ENCODE results near the gene PARP16. TPM values are rescaled to one million over a fixed set of nuclear protein-coding genes. Genes with fewer than 3 reads are reported as not detected.

The PARP16 gene
- total RNA-seq, 1 donor from 2014 or later: 15.5 TPM

DNA sequence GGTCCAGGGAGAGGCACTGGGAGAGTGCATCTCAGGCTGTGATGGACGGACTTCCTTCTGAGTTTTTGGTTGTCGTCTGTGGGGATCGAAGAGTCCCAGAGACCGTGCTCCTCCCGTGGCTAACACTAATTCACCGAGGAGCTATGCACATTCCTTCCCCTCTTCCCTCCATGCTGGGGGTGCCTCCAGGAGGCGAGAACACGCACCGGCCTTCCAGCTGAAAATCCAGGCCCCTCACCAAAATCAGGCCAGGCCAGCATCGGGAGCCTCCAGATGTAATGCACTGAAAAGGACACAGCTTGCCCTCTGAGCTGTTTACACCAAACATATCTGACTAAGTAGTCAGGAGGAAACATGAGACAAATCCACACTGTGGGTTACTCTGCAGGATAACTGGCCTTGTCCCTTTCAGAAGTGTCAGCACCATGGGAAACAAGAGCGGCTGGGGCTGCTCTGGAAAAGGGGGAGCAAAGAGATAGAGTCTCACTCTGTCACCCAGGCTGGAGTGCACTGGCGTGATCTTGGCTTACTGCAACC is 23.3 kb upstream of the PARP16 start:
- Mint-ChIP-seq H3K9me3 (no peaks in the 10 kb centered on the region), H3K36me3 (ENCODE audit: low read depth) (no peaks in the 10 kb centered on the region), H3K27ac (ENCODE audit: unreplicated experiment) (no peak overlapping the region), H3K4me1 (peaks cover 32% of the 10 kb centered on the region), H3K27me3 (ENCODE audit: low read depth) (peaks cover 2% of the 10 kb centered on the region), H3K4me3 (peak overlapping the region; percentile 29)
- TF ChIP-seq, protein P1, sequence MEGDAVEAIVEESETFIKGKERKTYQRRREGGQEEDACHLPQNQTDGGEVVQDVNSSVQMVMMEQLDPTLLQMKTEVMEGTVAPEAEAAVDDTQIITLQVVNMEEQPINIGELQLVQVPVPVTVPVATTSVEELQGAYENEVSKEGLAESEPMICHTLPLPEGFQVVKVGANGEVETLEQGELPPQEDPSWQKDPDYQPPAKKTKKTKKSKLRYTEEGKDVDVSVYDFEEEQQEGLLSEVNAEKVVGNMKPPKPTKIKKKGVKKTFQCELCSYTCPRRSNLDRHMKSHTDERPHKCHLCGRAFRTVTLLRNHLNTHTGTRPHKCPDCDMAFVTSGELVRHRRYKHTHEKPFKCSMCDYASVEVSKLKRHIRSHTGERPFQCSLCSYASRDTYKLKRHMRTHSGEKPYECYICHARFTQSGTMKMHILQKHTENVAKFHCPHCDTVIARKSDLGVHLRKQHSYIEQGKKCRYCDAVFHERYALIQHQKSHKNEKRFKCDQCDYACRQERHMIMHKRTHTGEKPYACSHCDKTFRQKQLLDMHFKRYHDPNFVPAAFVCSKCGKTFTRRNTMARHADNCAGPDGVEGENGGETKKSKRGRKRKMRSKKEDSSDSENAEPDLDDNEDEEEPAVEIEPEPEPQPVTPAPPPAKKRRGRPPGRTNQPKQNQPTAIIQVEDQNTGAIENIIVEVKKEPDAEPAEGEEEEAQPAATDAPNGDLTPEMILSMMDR (conservative IDR thresholded peaks at IDR 0.05): no peak
- no peak for DNase-seq (ENCODE audit: low read depth, low spot score)

DNA sequence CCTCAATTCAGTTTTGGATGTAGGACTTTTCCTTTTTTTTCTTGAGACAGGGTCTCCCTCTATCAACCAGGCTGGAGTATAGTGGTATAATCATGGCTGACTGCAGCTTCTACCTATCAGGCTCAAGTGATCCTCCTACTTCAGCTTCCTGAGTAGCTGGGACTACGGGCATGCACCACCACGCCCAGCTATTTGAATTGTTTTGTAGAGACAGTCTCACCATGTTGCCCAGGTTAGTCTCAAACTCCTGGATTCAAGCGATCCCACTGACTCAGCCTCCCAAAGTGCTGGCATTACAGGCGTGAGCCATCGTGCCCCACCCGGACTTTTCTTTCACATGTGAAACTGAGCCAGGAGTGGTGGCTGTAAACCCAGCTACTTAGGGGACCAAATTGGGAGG is 21.3 kb upstream of the PARP16 start:
- no peaks in the 10 kb centered on the region for H3K9me3 Mint-ChIP-seq
- H3K4me1 Mint-ChIP-seq: peaks cover 41% of the 10 kb centered on the region
- TF ChIP-seq, protein P1 (conservative IDR thresholded peaks at IDR 0.05): no peak
- no peak overlapping the region for H3K4me3 Mint-ChIP-seq
- H3K36me3 Mint-ChIP-seq (ENCODE audit: low read depth): no peaks in the 10 kb centered on the region
- no peak for DNase-seq (ENCODE audit: low read depth, low spot score)
- peaks cover 17% of the 10 kb centered on the region for H3K27me3 Mint-ChIP-seq (ENCODE audit: low read depth)
- H3K27ac Mint-ChIP-seq (ENCODE audit: unreplicated experiment): no peak overlapping the region

DNA sequence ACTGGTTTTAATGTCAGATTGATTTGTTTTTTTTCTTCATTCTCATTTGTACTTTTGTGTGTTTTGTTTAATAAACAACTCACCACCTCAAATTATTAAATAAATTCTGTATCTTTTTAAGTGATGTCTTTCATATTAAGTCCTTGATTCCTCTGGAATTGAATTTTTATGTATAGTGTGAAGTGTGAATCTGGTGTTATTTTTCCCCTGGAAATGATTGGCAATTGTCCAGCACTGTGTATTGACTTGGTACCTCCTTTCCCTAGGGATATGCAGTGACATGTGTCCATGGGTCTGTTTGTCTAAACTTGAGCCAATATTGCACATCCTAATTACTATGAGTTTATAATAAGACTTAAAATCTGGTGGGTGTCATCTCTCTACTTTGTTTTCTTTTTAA is 19.9 kb upstream of the PARP16 start:
- Mint-ChIP-seq H3K4me1 (peaks cover 29% of the 10 kb centered on the region), H3K4me3 (no peak overlapping the region), H3K9me3 (no peaks in the 10 kb centered on the region), H3K27me3 (ENCODE audit: low read depth) (peaks cover 17% of the 10 kb centered on the region), H3K27ac (ENCODE audit: unreplicated experiment) (no peak overlapping the region), H3K36me3 (ENCODE audit: low read depth) (no peaks in the 10 kb centered on the region)
- DNase-seq (ENCODE audit: low read depth, low spot score): no peak
- TF ChIP-seq, protein P1 (conservative IDR thresholded peaks at IDR 0.05): no peak

DNA sequence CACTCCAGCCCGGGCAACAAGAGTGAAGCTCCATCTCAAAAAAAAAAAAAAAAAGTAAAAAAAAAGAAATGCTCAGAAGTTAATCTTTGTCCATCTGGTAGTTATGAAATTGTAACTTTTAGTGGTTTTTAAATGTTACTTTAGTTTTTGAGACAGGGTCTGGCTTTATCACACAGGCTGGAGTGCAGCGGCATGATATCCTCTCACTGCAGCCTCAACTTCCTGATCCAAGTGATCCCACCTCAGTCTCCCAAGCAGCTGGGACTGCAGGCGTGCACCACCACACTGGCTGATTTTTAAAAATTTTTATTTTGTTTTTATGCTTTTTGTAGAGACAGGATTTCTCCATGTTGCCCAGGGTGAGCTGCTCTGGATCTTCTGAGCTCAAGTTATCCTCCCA is 19.1 kb upstream of the PARP16 start:
- TF ChIP-seq, protein P1 (conservative IDR thresholded peaks at IDR 0.05): no peak
- Mint-ChIP-seq H3K27me3 (ENCODE audit: low read depth) (peaks cover 17% of the 10 kb centered on the region), H3K27ac (ENCODE audit: unreplicated experiment) (no peak overlapping the region), H3K36me3 (ENCODE audit: low read depth) (no peaks in the 10 kb centered on the region), H3K9me3 (no peaks in the 10 kb centered on the region), H3K4me1 (peaks cover 29% of the 10 kb centered on the region), H3K4me3 (peak overlapping the region; percentile 20)
- no peak for DNase-seq (ENCODE audit: low read depth, low spot score)

DNA sequence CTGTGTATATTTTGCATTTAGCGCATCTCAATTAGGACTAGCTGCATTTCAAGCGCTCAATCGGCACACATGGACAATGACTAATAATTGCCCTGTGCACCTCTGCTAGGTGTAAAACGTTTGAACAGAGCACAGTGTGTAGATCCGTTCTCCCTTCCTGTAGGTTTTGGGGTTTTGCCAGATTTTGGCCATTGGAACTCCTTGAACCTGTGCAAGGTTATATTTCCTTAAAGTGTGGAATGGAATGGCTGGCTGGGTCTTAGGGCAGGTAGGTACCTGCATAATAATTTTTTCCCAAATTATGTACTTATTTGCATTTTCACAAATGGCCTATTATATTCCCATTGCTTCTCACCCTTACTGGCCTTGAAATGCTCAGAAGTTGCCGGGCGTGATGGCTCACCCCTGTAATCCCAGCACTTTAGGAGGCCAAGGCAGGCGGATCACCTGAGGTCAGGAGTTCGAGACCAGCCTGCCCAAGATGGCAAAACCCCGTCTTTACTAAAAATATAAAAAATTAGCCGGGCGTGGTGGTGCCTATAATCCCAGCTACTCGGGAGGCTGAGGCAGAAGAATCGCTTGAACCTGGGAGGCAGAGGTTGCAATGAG is 18.6 kb upstream of the PARP16 start:
- no peaks in the 10 kb centered on the region for H3K36me3 Mint-ChIP-seq (ENCODE audit: low read depth)
- TF ChIP-seq, protein P1 (conservative IDR thresholded peaks at IDR 0.05): no peak
- H3K27me3 Mint-ChIP-seq (ENCODE audit: low read depth): peaks cover 17% of the 10 kb centered on the region
- peaks cover 29% of the 10 kb centered on the region for H3K4me1 Mint-ChIP-seq
- H3K9me3 Mint-ChIP-seq: no peaks in the 10 kb centered on the region
- no peak for DNase-seq (ENCODE audit: low read depth, low spot score)
- no peak overlapping the region for H3K27ac Mint-ChIP-seq (ENCODE audit: unreplicated experiment)
- H3K4me3 Mint-ChIP-seq: peak overlapping the region; percentile 91
